Panc1 (cell line): ENCODE results near the gene DPP7. TPM values are rescaled to one million over a fixed set of nuclear protein-coding genes. Genes with fewer than 3 reads are reported as not detected.
A peak's percentile ranks its signal among the peaks of the same experiment; 100 is the strongest.

Source experiments
- ATAC-seq: fragments of 200-7000 bp; cut with Tn5 transposase; 2 replicates; pipeline ENCODE4 v1.9.1; 2020; ENCODE audit warnings: mild to moderate bottlenecking, moderate library complexity
- BruUV-seq: library from RNA; stranded (reverse); fragments of 400-500 nt; replicated peaks from 2 replicates; lab custom pipeline; 2021; lab: Mats Ljungman, UMichigan
- CTCF ChIA-PET: fragments of 300-600 bp; sonication (Branson Sonifier 250); formaldehyde crosslinking; loops from one replicate; lab custom pipeline; 2022; ENCODE audit warnings: antibody characterized with exemption; lab: Charles Lee
- POLR2A ChIA-PET: fragments of 300-600 bp; sonication (Branson Sonifier 250); formaldehyde crosslinking; loops from one replicate; lab custom pipeline; 2022; ENCODE audit warnings: antibody characterized with exemption; lab: Charles Lee
- DNase-seq: peaks from one replicate; pipeline ENCODE4 v3.0.0-alpha.2; 2010; ENCODE audit warnings: low read depth, low spot score
- H3K27ac ChIP-seq: 2 replicates; pipeline ENCODE4 v1.5.1; 2011; ENCODE audit warnings: mild to moderate bottlenecking, low read length, inconsistent platforms
- H3K27me3 ChIP-seq: fragments of 200-500 bp; sonication (Bioruptor generic); 2 replicates; pipeline ENCODE4 v1.6.0; 2014; ENCODE audit warnings: low read length, inconsistent platforms; ENCODE audit not compliant: control insufficient read depth, insufficient read depth
- H3K36me3 ChIP-seq: fragments of 200-500 bp; sonication (Bioruptor generic); 2 replicates; pipeline ENCODE4 v1.5.1; 2014; ENCODE audit warnings: inconsistent platforms, mild to moderate bottlenecking, low read length, moderate library complexity; ENCODE audit not compliant: control insufficient read depth, insufficient read depth
- H3K4me1 ChIP-seq: 2 replicates; pipeline ENCODE4 v1.5.1; 2011; ENCODE audit warnings: inconsistent platforms, mild to moderate bottlenecking, low read length, moderate library complexity; ENCODE audit not compliant: control insufficient read depth, insufficient read depth
- H3K4me3 ChIP-seq, 2 experiments: 2 replicates each; pipeline ENCODE4 v1.5.1; 2011 to 2012; ENCODE audit warnings: low read depth in 2 of 2, low read length in 2 of 2, mild to moderate bottlenecking in 2 of 2, inconsistent platforms in 1 of 2, moderate library complexity in 1 of 2
- H3K9me3 ChIP-seq: fragments of 200-500 bp; sonication (Bioruptor generic); 2 replicates; pipeline ENCODE4 v1.5.1; 2014; ENCODE audit warnings: low read depth, mild to moderate bottlenecking, inconsistent platforms, low read length, moderate library complexity; ENCODE audit not compliant: control insufficient read depth, insufficient read depth
- CTCF ChIP-seq: fragments of 450-650 bp; IDR thresholded peaks from 2 replicates; pipeline ENCODE4 v1.5.1; 2017; ENCODE audit warnings: mild to moderate bottlenecking
- POLR2AphosphoS5 ChIP-seq: IDR thresholded peaks from 2 replicates; pipeline ENCODE4 v1.6.1; 2012; ENCODE audit warnings: mild to moderate bottlenecking, low read depth, low read length, moderate library complexity
- REST ChIP-seq, 2 experiments: IDR thresholded peaks; 2 replicates each; pipeline ENCODE4 v1.6.1; 2011 to 2012; ENCODE audit warnings: low read depth in 2 of 2, control low read depth in 1 of 2, low read length in 1 of 2, mild to moderate bottlenecking in 1 of 2, moderate library complexity in 1 of 2; ENCODE audit not compliant: insufficient read depth in 1 of 2
- SIN3A ChIP-seq: IDR thresholded peaks from 2 replicates; pipeline ENCODE4 v1.6.1; 2012; ENCODE audit warnings: low read depth, mild to moderate bottlenecking, low read length, moderate library complexity, borderline replicate concordance; ENCODE audit not compliant: insufficient read depth
- TCF7L2 ChIP-seq: IDR thresholded peaks from 2 replicates; pipeline ENCODE4 v1.6.1; 2011; ENCODE audit warnings: mild to moderate bottlenecking, low read depth, low read length, inconsistent platforms
- in situ Hi-C: cut with HindIII; loops from 2 replicates; pipeline ENCODE4 v1.10.0; 2016; ENCODE audit warnings: low sequenced_read_pairs, low pct_unique_long_range_greater_than_20kb
- intact Hi-C: fragments of 100-400 bp; cut with micrococcal nuclease; formaldehyde crosslinking; loops from one replicate; pipeline ENCODE4 v1.10.0; 2022; ENCODE audit not compliant: unreplicated experiment
- total RNA-seq: library from RNA; stranded (reverse); gene quantifications from one replicate; pipeline ENCODE4 v1.2.1, GENCODE V29; 2021; ENCODE audit not compliant: unreplicated experiment

The DPP7 gene
- total RNA-seq, 1 experiment from 2014 or later = 236 TPM

- intact Hi-C loops (no loop called here), in situ Hi-C loops (no loop called here)
- BruUV-seq = no TSS peak
These were observed 37.9 kb downstream of the DPP7 start for GRCh38 chr9:137076636-137077009.

GRCh38 chr9:137075275-137075775 lies 39.2 kb downstream of the DPP7 start:
- no peaks in the 10 kb centered on the region for H3K4me1 ChIP-seq
- BruUV-seq = no TSS peak
- no peak overlapping the region for H3K4me3 ChIP-seq
- in situ Hi-C loops = no loop called here
- intact Hi-C loops = no loop called here
- DNase-seq = no peak
- H3K27me3 ChIP-seq = no peaks in the 10 kb centered on the region
- CTCF ChIA-PET = no interaction called here
- no peak for ATAC-seq
- H3K36me3 ChIP-seq = no peaks in the 10 kb centered on the region; the same call in 1 of the 2 replicates
- POLR2A ChIA-PET = no interaction called here
- no peaks in the 10 kb centered on the region for H3K9me3 ChIP-seq
- H3K27ac ChIP-seq = no peak overlapping the region
- TF ChIP-seq POLR2AphosphoS5 (no peak), REST (IDR thresholded peaks at IDR 0.05; ENCODE audit: insufficient read depth in 1 of 2, low read depth in 2 of 2, low read length in 1 of 2) (no peak), SIN3A (no peak), CTCF (no peak), TCF7L2 (no peak)

More at GRCh38 chr9:137076636-137077009, 37.9 kb downstream of the DPP7 start:
- DNase-seq = no peak
- H3K9me3 ChIP-seq = no peaks in the 10 kb centered on the region
- ATAC-seq = peak; percentile 25
- ChIA-PET POLR2A (no interaction called here), CTCF (interaction anchor here (1.2 kb wide), 1 partner anchor 9 kb away, joined by 5 read pairs; no protein-coding TSS in a partner anchor)
- no peaks in the 10 kb centered on the region for H3K27me3 ChIP-seq
- H3K27ac ChIP-seq = peak overlapping the region; percentile 59; the same call in 1 of the 2 replicates
- TF ChIP-seq CTCF (no peak), REST (IDR thresholded peaks at IDR 0.05; ENCODE audit: insufficient read depth in 1 of 2, low read depth in 2 of 2, low read length in 1 of 2) (no peak), TCF7L2 (no peak)
- H3K36me3 ChIP-seq = no peaks in the 10 kb centered on the region; the same call in 1 of the 2 replicates
- H3K4me1 ChIP-seq = no peaks in the 10 kb centered on the region
- peak overlapping the region; percentile 29 to 34 for H3K4me3 ChIP-seq
